Naive thymus-derived CD8-positive, alpha-beta T cell (primary cell): ENCODE data around the gene CCL17. TPM values are rescaled to one million over a fixed set of nuclear protein-coding genes. Genes with fewer than 3 reads are reported as not detected.
A peak's percentile ranks its signal among the peaks of the same experiment; 100 is the strongest.

Experiments used
- ATAC-seq, 2 donors: fragments of 150-1000 bp; cut with Tn5 transposase in 1 of 2; sonication (Bioruptor Pico), chemical (Tn5 transposase) in 1 of 2; 1 replicate in 1 of 2; 2 replicates in 1 of 2; pipeline ENCODE4 v1.10.0; 2021; ENCODE audit warnings: mild to moderate bottlenecking in 2 of 2, moderate library complexity in 2 of 2
- POLR2A ChIA-PET: fragments of 350-600 bp; sonication (Branson Sonifier 250); formaldehyde crosslinking; loops from one replicate; lab custom pipeline; 2021; ENCODE audit warnings: antibody characterized with exemption; lab: Charles Lee
- DNase-seq, 10 donors: peaks; one replicate each; pipeline versions ENCODE4 v3.0.0 to v3.0.0-alpha.2; 2020 to 2022
- H3K27ac Mint-ChIP-seq, 10 donors: one replicate each; pipeline ENCODE4 v1.8.0; 2020 to 2022; ENCODE audit warnings: mild to moderate bottlenecking in 10 of 10, mixed read lengths in 10 of 10, moderate library complexity in 4 of 10, inconsistent platforms in 1 of 10
- H3K27me3 Mint-ChIP-seq, 5 donors: one replicate each; pipeline ENCODE4 v1.8.0; 2021 to 2022; ENCODE audit warnings: mixed read lengths in 5 of 5
- H3K36me3 Mint-ChIP-seq, 3 donors: one replicate each; pipeline ENCODE4 v1.8.0; 2020 to 2022; ENCODE audit warnings: mixed read lengths in 3 of 3, mild to moderate bottlenecking in 2 of 3, inconsistent platforms in 1 of 3
- H3K4me1 Mint-ChIP-seq, 4 donors: one replicate each; pipeline ENCODE4 v1.8.0; 2021 to 2022; ENCODE audit warnings: mixed read lengths in 4 of 4
- H3K4me3 Mint-ChIP-seq, 10 donors: one replicate each; pipeline ENCODE4 v1.8.0; 2020 to 2022; ENCODE audit warnings: mild to moderate bottlenecking in 10 of 10, mixed read lengths in 10 of 10, moderate library complexity in 6 of 10, inconsistent platforms in 1 of 10
- H3K9me3 Mint-ChIP-seq, 9 donors: one replicate each; pipeline ENCODE4 v1.8.0; 2020 to 2022; ENCODE audit warnings: mixed read lengths in 9 of 9, mild to moderate bottlenecking in 3 of 9, inconsistent platforms in 1 of 9, moderate library complexity in 1 of 9
- polyA plus RNA-seq, 3 donors: library from polyadenylated mRNA; unstranded; fragments of 300-500 nt; fragmentation: Illumina TruSeq; gene quantifications; one replicate each; pipeline ENCODE4 v1.2.3, GENCODE V29; 2021
- total RNA-seq, 8 experiments: library from RNA in 2 of 8; stranded (reverse) in 2 of 8; gene quantifications; one replicate each; pipeline ENCODE4 v1.2.3 and lab custom pipeline; 2021 to 2026

The CCL17 gene
- total and polyA plus RNA-seq, 5 experiments from 2014 or later, result not detected

- H3K4me3 Mint-ChIP-seq, result no peak overlapping the region
- POLR2A ChIA-PET, result no interaction called here
- ATAC-seq (no peak), DNase-seq (no peak)
- H3K36me3 Mint-ChIP-seq, result no peaks in the 10 kb centered on the region
- no peaks in the 10 kb centered on the region for H3K27me3 Mint-ChIP-seq
- H3K27ac Mint-ChIP-seq, result peak overlapping the region in 1 of 10 donors; percentile 35
- no peaks in the 10 kb centered on the region for H3K9me3 Mint-ChIP-seq
- H3K4me1 Mint-ChIP-seq, result peaks cover 6 to 31% (median 10%) of the 10 kb centered on the region in 4 donors
Observed at GRCh38 chr16:57382535-57383275, 21.9 kb upstream of the CCL17 start.

- peak overlapping the region in 2 of 10 donors; percentile 28 to 35 for H3K27ac Mint-ChIP-seq
- H3K4me3 Mint-ChIP-seq, result peak overlapping the region in 1 of 10 donors; percentile 15
- peaks cover 3 to 28% (median 9%) of the 10 kb centered on the region in 4 donors for H3K4me1 Mint-ChIP-seq
- ATAC-seq (no peak), DNase-seq (no peak)
- H3K27me3 Mint-ChIP-seq, result peaks cover 0 to under 1% (median 0%) of the 10 kb centered on the region in 5 donors
- POLR2A ChIA-PET, result no interaction called here
- H3K36me3 Mint-ChIP-seq, result no peaks in the 10 kb centered on the region
- H3K9me3 Mint-ChIP-seq, result no peaks in the 10 kb centered on the region
Observed at GRCh38 chr16:57383276-57384247, 21.0 kb upstream of the CCL17 start.

- DNase-seq (no peak), ATAC-seq (no peak)
- Mint-ChIP-seq H3K36me3 (no peaks in the 10 kb centered on the region), H3K4me3 (peak overlapping the region in 1 of 10 donors; percentile 15), H3K9me3 (no peaks in the 10 kb centered on the region), H3K4me1 (peaks cover 5 to 28% (median 9%) of the 10 kb centered on the region in 4 donors), H3K27me3 (peaks cover 0 to 2% (median 0%) of the 10 kb centered on the region in 5 donors), H3K27ac (peak overlapping the region in 1 of 10 donors; percentile 11)
- POLR2A ChIA-PET, result no interaction called here
Observed at GRCh38 chr16:57384248-57385070, 20.1 kb upstream of the CCL17 start.

- Mint-ChIP-seq H3K9me3 (no peaks in the 10 kb centered on the region), H3K4me1 (peaks cover 5 to 28% (median 9%) of the 10 kb centered on the region in 4 donors), H3K36me3 (no peaks in the 10 kb centered on the region), H3K4me3 (no peak overlapping the region), H3K27me3 (peaks cover 0 to 2% (median 0%) of the 10 kb centered on the region in 5 donors), H3K27ac (peak overlapping the region in 1 of 10 donors; percentile 11)
- no peak for ATAC-seq
- DNase-seq, result no peak
- POLR2A ChIA-PET, result no interaction called here
Observed at GRCh38 chr16:57385083-57385482, 19.5 kb upstream of the CCL17 start.

GRCh38 chr16:57386381-57386951 is 18.1 kb upstream of the CCL17 start:
- Mint-ChIP-seq H3K4me1 (peaks cover under 1 to 18% (median 5%) of the 10 kb centered on the region in 4 donors), H3K9me3 (no peaks in the 10 kb centered on the region), H3K4me3 (no peak overlapping the region), H3K27ac (peak overlapping the region in 1 of 10 donors; percentile 35), H3K27me3 (peaks cover 0 to 2% (median 0%) of the 10 kb centered on the region in 5 donors), H3K36me3 (no peaks in the 10 kb centered on the region)
- POLR2A ChIA-PET, result interaction anchor here (0.7 kb wide), 1 partner anchor 491 kb away, joined by 3 read pairs; no protein-coding TSS in a partner anchor
- DNase-seq, result no peak
- ATAC-seq, result no peak

GRCh38 chr16:57387598-57388354 is 16.8 kb upstream of the CCL17 start:
- no peaks in the 10 kb centered on the region for H3K36me3 Mint-ChIP-seq
- DNase-seq (no peak), ATAC-seq (no peak)
- POLR2A ChIA-PET, result no interaction called here
- peak overlapping the region in 1 of 10 donors; percentile 32 for H3K27ac Mint-ChIP-seq
- H3K4me1 Mint-ChIP-seq, result peaks cover 0 to 15% (median 4%) of the 10 kb centered on the region in 4 donors
- H3K9me3 Mint-ChIP-seq, result no peaks in the 10 kb centered on the region
- peaks cover 0 to 4% (median 3%) of the 10 kb centered on the region in 5 donors for H3K27me3 Mint-ChIP-seq
- no peak overlapping the region for H3K4me3 Mint-ChIP-seq

GRCh38 chr16:57388359-57389086 is 16.0 kb upstream of the CCL17 start:
- Mint-ChIP-seq H3K27ac (no peak overlapping the region), H3K9me3 (no peaks in the 10 kb centered on the region), H3K4me3 (no peak overlapping the region), H3K36me3 (no peaks in the 10 kb centered on the region), H3K27me3 (peaks cover 0 to 4% (median 3%) of the 10 kb centered on the region in 5 donors), H3K4me1 (peaks cover 0 to 14% (median 4%) of the 10 kb centered on the region in 4 donors)
- ATAC-seq (no peak), DNase-seq (no peak)
- POLR2A ChIA-PET, result no interaction called here

- DNase-seq (no peak), ATAC-seq (no peak)
- Mint-ChIP-seq H3K9me3 (no peaks in the 10 kb centered on the region), H3K36me3 (no peaks in the 10 kb centered on the region), H3K27me3 (peaks cover 0 to 4% (median 3%) of the 10 kb centered on the region in 5 donors), H3K4me3 (no peak overlapping the region), H3K27ac (no peak overlapping the region), H3K4me1 (peaks cover 0 to 10% (median 4%) of the 10 kb centered on the region in 4 donors)
- POLR2A ChIA-PET, result no interaction called here
Observed at GRCh38 chr16:57389087-57389468, 15.5 kb upstream of the CCL17 start.

- Mint-ChIP-seq H3K4me3 (no peak overlapping the region), H3K9me3 (no peaks in the 10 kb centered on the region), H3K4me1 (peaks cover 0 to 4% (median 3%) of the 10 kb centered on the region in 4 donors), H3K27me3 (peaks cover 0 to 4% (median 3%) of the 10 kb centered on the region in 5 donors), H3K27ac (peak overlapping the region in 1 of 10 donors; percentile 40), H3K36me3 (no peaks in the 10 kb centered on the region)
- ATAC-seq (no peak), DNase-seq (no peak)
- POLR2A ChIA-PET, result no interaction called here
Observed at GRCh38 chr16:57390636-57391295, 13.8 kb upstream of the CCL17 start.

GRCh38 chr16:57391300-57391699 is 13.3 kb upstream of the CCL17 start:
- H3K27ac Mint-ChIP-seq, result peak overlapping the region in 1 of 10 donors; percentile 40
- H3K9me3 Mint-ChIP-seq, result no peaks in the 10 kb centered on the region
- DNase-seq (no peak), ATAC-seq (no peak)
- POLR2A ChIA-PET, result interaction anchor here (0.6 kb wide), 1 partner anchor 114 kb away, joined by 4 read pairs; no protein-coding TSS in a partner anchor
- no peaks in the 10 kb centered on the region for H3K36me3 Mint-ChIP-seq
- H3K4me3 Mint-ChIP-seq, result no peak overlapping the region
- peaks cover 0 to 4% (median 3%) of the 10 kb centered on the region in 4 donors for H3K4me1 Mint-ChIP-seq
- H3K27me3 Mint-ChIP-seq, result peaks cover 0 to 4% (median 3%) of the 10 kb centered on the region in 5 donors
